Type B pancreatic cell (in vitro differentiated cells): ENCODE measurements around the gene P4HTM. TPM values are rescaled to one million over a fixed set of nuclear protein-coding genes. Genes with fewer than 3 reads are reported as not detected.

ENCODE experiments used
- DNase-seq: peaks from one replicate; pipeline ENCODE4 v3.0.0; 2021; ENCODE audit warnings: mixed read lengths; ENCODE audit not compliant: unreplicated experiment; ENCODE audit errors: extremely low spot score
- H3K27ac Mint-ChIP-seq: 2 replicates; pipeline ENCODE4 v1.8.0; 2021; ENCODE audit warnings: mild to moderate bottlenecking, mixed read lengths
- H3K27me3 Mint-ChIP-seq: 2 replicates; pipeline ENCODE4 v1.8.0; 2021; ENCODE audit warnings: mixed read lengths
- H3K36me3 Mint-ChIP-seq: 2 replicates; pipeline ENCODE4 v1.8.0; 2021; ENCODE audit warnings: mixed read lengths
- H3K4me1 Mint-ChIP-seq: one replicate; pipeline ENCODE4 v1.8.0; 2021; ENCODE audit warnings: mixed read lengths; ENCODE audit not compliant: unreplicated experiment
- H3K4me3 Mint-ChIP-seq: 2 replicates; pipeline ENCODE4 v1.8.0; 2021; ENCODE audit warnings: mild to moderate bottlenecking, mixed read lengths
- H3K9me3 Mint-ChIP-seq: 2 replicates; pipeline ENCODE4 v1.8.0; 2021; ENCODE audit warnings: mixed read lengths
- total RNA-seq: library from RNA; stranded (reverse); gene quantifications from 2 replicates; pipeline ENCODE4 v1.2.1, GENCODE V29; 2021; ENCODE audit warnings: low replicate concordance
- TF ChIP-seq, protein P1 (sequence below): fragments of 200-600 bp; sonication (generic); conservative IDR thresholded peaks from 2 replicates; pipeline ENCODE4 v1.5.0; 2021; ENCODE audit warnings: antibody characterized with exemption, mild to moderate bottlenecking

Gene P4HTM
- total RNA-seq, 1 donor from 2014 or later = 54.8 TPM

DNA sequence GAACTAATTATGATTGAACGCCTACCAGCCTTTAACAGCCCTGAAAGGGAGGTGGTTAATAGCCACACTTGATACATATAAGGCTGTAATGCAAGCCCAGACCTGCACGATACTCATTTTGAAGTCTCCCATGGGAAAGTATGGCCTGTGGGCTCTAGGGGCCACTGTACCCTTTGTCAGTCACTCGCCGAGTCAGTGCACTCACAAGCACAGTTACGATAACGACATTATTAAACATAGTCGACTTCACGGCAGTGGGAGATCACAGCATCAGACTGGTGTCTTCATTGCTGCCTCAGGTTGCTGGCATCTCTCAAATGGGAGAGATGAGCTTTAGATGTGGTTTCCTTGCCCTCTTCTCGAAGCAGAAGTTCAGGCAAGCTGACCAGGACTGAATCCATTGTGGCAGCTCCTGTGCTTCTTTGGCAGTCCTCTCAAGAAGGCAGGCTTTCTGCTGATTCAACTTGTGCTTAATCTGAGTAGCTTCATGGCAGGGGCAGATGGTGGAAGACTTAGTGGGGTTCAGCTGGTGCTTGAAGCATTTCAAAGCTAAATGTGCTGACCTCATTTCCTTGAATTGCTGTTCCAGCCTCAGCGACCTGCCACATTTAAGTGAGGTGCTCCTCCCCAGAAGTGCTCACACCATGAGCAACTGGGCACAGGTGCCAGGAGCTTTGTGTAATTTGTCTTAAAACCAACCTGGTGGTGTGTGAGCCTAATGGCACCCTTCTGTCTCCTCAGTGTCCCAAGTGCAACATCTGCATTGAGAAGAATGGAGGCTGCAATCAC, 15.8 kb upstream of the P4HTM start:
- Mint-ChIP-seq H3K36me3 (peaks cover 12% of the 10 kb centered on the region), H3K4me1 (no peaks in the 10 kb centered on the region), H3K4me3 (no peak overlapping the region), H3K27me3 (no peaks in the 10 kb centered on the region), H3K27ac (no peak overlapping the region), H3K9me3 (no peaks in the 10 kb centered on the region)
- DNase-seq = no peak
- TF ChIP-seq, protein P1, sequence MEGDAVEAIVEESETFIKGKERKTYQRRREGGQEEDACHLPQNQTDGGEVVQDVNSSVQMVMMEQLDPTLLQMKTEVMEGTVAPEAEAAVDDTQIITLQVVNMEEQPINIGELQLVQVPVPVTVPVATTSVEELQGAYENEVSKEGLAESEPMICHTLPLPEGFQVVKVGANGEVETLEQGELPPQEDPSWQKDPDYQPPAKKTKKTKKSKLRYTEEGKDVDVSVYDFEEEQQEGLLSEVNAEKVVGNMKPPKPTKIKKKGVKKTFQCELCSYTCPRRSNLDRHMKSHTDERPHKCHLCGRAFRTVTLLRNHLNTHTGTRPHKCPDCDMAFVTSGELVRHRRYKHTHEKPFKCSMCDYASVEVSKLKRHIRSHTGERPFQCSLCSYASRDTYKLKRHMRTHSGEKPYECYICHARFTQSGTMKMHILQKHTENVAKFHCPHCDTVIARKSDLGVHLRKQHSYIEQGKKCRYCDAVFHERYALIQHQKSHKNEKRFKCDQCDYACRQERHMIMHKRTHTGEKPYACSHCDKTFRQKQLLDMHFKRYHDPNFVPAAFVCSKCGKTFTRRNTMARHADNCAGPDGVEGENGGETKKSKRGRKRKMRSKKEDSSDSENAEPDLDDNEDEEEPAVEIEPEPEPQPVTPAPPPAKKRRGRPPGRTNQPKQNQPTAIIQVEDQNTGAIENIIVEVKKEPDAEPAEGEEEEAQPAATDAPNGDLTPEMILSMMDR = no peak

DNA sequence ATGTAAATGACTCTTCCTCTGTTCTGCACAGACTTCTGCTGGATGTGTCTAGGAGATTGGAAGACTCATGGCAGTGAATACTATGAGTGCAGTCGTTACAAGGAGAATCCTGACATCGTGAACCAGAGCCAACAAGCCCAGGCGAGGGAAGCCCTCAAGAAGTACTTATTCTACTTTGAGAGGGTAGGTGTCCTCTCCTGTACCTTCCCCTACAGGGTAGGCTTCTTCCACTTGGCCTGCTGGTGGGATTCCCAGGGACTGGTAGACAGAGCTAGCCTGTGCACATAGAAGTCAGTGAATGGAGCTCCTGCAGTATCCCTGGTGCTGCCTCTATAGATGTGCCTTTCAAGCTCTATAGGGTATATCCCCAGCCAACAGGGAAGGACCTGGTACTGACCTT, 10.6 kb upstream of the P4HTM start:
- H3K36me3 Mint-ChIP-seq = peaks cover 13% of the 10 kb centered on the region
- H3K27ac Mint-ChIP-seq = no peak overlapping the region
- no peaks in the 10 kb centered on the region for H3K4me1 Mint-ChIP-seq
- no peaks in the 10 kb centered on the region for H3K9me3 Mint-ChIP-seq
- no peak for DNase-seq
- H3K4me3 Mint-ChIP-seq = no peak overlapping the region
- no peaks in the 10 kb centered on the region for H3K27me3 Mint-ChIP-seq
- TF ChIP-seq, protein P1 = no peak

DNA sequence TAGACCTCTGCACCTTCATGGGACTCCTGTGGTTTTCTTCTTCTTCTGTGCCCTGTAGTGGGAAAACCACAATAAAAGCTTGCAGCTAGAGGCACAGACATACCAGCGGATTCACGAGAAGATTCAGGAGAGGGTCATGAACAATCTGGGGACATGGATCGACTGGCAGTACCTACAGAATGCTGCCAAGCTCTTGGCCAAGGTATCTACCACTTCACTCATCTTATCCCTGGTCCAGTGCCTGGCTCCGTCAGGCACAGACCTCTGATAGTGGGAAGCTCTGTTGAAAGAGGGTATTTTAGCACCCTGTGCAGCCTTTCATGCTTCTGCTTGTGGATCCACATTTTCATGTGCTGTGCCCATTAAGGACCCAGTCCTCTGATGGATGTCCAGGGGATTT, 9.7 kb upstream of the P4HTM start:
- no peaks in the 10 kb centered on the region for H3K9me3 Mint-ChIP-seq
- H3K36me3 Mint-ChIP-seq = peaks cover 12% of the 10 kb centered on the region
- DNase-seq = no peak
- no peak overlapping the region for H3K4me3 Mint-ChIP-seq
- no peak overlapping the region for H3K27ac Mint-ChIP-seq
- TF ChIP-seq, protein P1 = no peak
- H3K4me1 Mint-ChIP-seq = no peaks in the 10 kb centered on the region
- no peaks in the 10 kb centered on the region for H3K27me3 Mint-ChIP-seq

DNA sequence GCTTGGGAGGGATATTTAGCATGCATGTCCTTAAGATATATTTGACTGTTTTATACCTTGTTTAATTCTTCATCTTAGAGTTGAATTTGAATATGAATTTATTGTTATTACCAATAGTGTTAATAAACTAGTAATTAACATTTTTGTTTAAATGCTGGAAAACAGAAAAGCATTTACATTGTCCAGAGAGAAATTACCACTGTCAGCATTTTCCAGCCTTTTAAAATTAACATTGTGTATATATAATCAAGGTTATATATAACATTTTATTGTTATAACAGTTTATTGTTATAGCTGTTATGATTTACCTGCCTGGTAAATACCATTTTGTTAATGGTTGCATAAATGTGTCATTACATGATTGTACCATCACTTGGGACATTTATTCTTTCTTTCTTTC, 8.0 kb upstream of the P4HTM start:
- Mint-ChIP-seq H3K27ac (no peak overlapping the region), H3K4me1 (no peaks in the 10 kb centered on the region), H3K4me3 (no peak overlapping the region), H3K36me3 (peaks cover 10% of the 10 kb centered on the region), H3K27me3 (no peaks in the 10 kb centered on the region), H3K9me3 (no peaks in the 10 kb centered on the region)
- TF ChIP-seq, protein P1 = no peak
- no peak for DNase-seq

DNA sequence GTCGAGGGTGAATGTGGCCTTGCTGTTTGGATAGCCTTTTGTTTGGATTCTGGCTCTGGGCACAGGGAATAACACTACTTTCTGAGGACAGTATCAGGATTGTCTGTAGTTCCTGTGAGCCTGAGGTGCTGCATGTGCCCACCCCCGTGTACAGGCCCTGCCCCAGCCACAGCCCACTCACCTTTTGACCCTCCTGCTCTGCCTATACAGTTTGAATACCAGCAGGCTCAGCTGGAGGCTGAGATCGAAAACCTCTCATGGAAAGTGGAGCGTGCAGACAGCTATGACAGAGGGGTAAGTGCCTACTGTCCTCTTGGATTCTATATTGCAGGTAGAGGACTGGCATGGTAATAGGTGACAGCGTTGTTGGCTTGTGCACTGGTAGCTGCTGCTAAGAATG, 7.4 kb upstream of the P4HTM start:
- Mint-ChIP-seq H3K9me3 (no peaks in the 10 kb centered on the region), H3K4me1 (peaks cover under 1% of the 10 kb centered on the region), H3K36me3 (peaks cover 10% of the 10 kb centered on the region), H3K4me3 (no peak overlapping the region), H3K27me3 (no peaks in the 10 kb centered on the region), H3K27ac (peak overlapping the region; percentile 0)
- TF ChIP-seq, protein P1 = no peak
- DNase-seq = no peak
